GM18526 (cell line): ENCODE data around the gene CDK5R2.

Source experiments
- POLR2A ChIP-seq: IDR thresholded peaks from 3 replicates; pipeline ENCODE4 v1.6.1; 2011; ENCODE audit not compliant: insufficient read length; ENCODE audit errors: extremely low read depth

The CDK5R2 gene

DNA sequence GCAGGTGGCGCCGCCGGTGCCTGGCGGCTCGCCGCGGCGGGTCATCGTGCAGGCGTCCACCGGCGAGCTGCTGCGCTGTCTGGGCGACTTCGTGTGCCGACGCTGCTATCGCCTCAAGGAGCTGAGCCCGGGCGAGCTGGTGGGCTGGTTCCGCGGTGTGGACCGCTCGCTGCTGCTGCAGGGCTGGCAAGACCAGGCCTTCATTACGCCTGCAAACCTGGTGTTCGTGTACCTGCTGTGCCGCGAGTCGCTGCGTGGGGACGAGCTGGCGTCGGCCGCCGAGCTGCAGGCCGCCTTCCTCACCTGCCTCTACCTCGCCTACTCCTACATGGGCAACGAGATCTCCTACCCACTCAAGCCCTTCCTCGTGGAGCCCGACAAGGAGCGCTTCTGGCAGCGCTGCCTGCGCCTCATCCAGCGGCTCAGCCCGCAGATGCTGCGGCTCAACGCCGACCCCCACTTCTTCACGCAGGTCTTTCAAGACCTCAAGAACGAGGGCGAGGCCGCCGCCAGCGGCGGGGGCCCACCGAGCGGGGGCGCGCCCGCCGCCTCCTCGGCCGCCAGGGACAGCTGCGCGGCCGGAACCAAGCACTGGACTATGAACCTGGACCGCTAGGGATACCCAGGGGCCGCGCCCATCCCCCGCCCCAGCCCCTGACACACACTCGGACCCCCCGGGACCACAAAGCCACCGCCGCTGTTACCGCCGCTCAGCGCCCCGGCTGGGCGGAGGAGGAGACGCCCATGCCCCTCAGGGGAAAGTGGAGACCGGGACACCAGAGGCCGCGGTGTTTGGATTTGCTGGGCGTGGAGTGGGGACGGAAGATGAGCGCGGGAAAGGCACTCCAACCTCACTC, 1.1 kb downstream of the CDK5R2 start:
- TF ChIP-seq POLR2A, result no peak

GRCh38 chr2:218961229-218961628, 1.8 kb downstream of the CDK5R2 start:
- no peak for TF ChIP-seq POLR2A

GRCh38 chr2:218961651-218962570, 2.4 kb downstream of the CDK5R2 start:
- TF ChIP-seq POLR2A, result no peak

DNA sequence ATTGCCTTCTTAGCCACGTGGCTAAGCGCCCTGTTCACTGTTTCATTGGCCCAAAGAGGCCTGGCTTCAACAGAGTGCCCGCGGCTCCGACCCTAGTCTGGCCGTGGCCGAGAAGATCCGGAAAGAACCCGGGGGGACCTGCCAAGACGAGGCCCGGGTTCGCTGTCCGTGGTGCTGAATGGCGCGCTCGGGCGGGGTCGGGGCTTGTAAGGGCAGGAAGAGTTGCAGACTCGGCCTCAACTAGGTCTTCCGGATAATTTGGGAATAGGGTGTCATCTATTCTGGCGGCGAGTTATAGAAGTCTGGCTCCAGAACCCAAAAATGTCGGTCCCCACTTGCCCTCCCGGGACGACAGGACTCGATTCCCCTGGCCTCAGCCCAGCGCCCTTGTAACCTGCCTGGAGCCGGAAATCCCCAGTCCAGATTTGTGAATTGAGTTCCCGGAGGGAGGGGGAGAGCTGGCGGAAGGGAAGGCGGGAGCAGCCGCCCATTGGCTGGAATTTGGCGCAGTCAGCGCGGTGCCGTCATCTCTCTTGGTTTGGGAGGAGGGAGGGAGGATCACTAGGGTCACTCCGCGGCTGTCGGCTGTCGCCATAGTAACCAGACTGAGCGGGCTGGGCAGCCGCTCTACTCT, 3.5 kb downstream of the CDK5R2 start:
- TF ChIP-seq POLR2A, result no peak

DNA sequence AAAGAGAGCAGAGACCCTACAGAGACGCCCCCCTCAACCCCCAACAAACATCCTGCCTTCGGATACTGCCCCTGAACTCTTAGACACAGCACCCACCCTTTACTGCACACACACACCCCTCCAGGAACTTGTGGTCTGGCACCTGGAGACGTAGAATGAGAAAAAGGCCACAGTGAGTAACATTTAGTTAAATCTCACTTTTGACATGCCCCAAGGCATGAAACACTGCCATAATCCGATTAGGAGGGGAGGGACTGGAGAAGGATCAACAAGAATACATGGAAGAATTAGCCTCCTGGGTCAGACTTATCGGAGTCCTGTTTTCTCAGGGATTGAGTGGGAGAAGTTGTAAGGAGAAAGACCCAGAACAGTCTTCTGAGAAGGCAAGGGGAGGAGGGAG, 4.1 kb downstream of the CDK5R2 start:
- no peak for TF ChIP-seq POLR2A

GRCh38 chr2:218964041-218964771, 4.7 kb downstream of the CDK5R2 start:
- no peak for TF ChIP-seq POLR2A

DNA sequence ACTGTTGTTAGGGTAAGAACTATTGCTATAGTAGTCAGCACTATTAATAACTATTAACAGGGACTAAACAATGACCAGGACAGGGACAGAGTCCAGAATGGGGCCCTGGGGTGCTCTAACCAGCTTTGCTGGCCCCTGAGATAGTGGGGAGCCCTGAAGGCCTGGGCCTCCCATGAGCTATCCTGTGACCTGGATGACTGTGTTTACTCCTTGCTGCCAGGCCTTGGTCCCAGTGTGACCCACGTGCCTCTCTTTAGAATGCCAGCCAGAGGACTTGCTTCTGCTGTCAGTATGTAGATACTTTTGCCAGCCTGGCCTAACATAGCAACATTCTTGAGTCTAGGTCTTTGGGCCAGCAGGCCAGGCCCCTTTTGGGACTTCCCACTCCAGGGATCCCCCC, 11.4 kb downstream of the CDK5R2 start:
- no peak for TF ChIP-seq POLR2A

GRCh38 chr2:218975060-218975777, 15.8 kb downstream of the CDK5R2 start:
- TF ChIP-seq POLR2A, result no peak

GRCh38 chr2:218979846-218980734, 20.6 kb downstream of the CDK5R2 start:
- no peak for TF ChIP-seq POLR2A

- no peak for TF ChIP-seq POLR2A
Observed at GRCh38 chr2:218980735-218981389, 21.4 kb downstream of the CDK5R2 start.

DNA sequence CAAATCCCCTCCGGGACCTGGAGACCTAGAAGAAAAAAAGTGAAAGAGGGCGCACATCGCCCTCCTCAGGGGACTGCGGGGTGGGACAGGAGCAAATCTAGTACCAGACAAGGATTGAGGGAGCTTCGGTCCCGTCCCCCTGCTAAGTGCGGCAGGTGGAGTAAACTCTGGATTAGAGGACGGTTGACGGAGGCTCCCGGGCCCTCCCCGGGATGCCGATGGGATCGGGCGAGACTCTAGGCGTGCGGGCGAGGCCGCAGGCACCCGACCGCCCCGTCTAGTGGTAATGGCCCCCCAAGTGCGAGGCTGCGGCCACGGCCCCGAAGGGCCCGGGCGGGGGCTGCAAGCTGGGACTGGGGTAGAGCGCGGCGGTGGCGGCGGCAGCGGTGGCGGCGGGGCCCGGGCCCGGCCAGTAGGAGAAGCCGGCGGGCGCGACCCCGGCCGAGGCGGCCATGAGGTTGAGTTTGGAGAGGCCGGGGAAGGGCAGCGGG, 22.0 kb downstream of the CDK5R2 start:
- TF ChIP-seq POLR2A, result no peak

GRCh38 chr2:218981881-218982585, 22.6 kb downstream of the CDK5R2 start:
- no peak for TF ChIP-seq POLR2A
